SK-N-MC (cell line): ENCODE data around the gene HLCS.

ENCODE experiments used
- EZH2 ChIP-seq: fragments of 200-600 bp; sonication (generic); IDR thresholded peaks from one replicate; pipeline ENCODE4 v1.6.1; 2017; ENCODE audit warnings: antibody characterized with exemption
- FOXP2 ChIP-seq: optimal IDR thresholded peaks from 2 replicates; pipeline ENCODE3; 2011; ENCODE audit warnings: mild to moderate bottlenecking, moderate library complexity; ENCODE audit not compliant: insufficient read depth; ENCODE audit errors: extremely low read length, control extremely low read depth
- POLR2AphosphoS5 ChIP-seq: IDR thresholded peaks from 2 replicates; pipeline ENCODE4 v1.6.1; 2012; ENCODE audit warnings: mild to moderate bottlenecking, low read depth, low read length, borderline replicate concordance

GRCh38 chr21:36707763-36708285, 258.6 kb downstream of the HLCS start:
- TF ChIP-seq POLR2AphosphoS5, result no peak
- TF ChIP-seq EZH2, result no peak
- no peak for TF ChIP-seq FOXP2
